NCI-H748 treated with DMSO at 0.1 percent for 48 hours (cell line): ENCODE results near the gene AGBL1.

Experiments
- DNase-seq: peaks from one replicate; lab custom pipeline; 2025; lab: John Stamatoyannopoulos, UW

AGBL1 gene

GRCh38 chr15:86711476-86711875 is 631.8 kb downstream of the AGBL1 start:
- DNase-seq, result no peak

DNA sequence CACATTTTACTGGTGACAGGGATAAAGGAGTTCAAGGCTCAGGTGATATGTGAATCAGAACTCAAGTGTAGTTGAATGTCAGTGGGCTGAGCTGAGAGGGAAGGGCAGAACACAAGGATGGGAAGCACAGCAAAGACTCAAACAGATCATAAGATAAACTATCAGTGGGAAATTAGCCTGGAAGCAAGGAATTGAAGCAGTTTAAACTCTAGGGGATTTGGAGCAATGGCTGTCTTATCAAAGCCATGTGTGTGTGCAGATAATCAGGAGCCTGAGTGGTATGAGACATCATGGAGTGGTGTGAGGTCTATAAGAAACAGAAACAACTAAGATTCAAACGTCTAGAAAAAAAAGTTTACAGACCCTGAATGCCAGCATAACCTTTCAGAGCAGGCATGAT is 634.6 kb downstream of the AGBL1 start:
- no peak for DNase-seq

- no peak for DNase-seq
These were observed 646.0 kb downstream of the AGBL1 start for GRCh38 chr15:86725628-86726027.

- peak; percentile 80 for DNase-seq
These were observed 655.8 kb downstream of the AGBL1 start for GRCh38 chr15:86735247-86736040.

GRCh38 chr15:86741917-86742316 is 662.2 kb downstream of the AGBL1 start:
- no peak for DNase-seq

DNA sequence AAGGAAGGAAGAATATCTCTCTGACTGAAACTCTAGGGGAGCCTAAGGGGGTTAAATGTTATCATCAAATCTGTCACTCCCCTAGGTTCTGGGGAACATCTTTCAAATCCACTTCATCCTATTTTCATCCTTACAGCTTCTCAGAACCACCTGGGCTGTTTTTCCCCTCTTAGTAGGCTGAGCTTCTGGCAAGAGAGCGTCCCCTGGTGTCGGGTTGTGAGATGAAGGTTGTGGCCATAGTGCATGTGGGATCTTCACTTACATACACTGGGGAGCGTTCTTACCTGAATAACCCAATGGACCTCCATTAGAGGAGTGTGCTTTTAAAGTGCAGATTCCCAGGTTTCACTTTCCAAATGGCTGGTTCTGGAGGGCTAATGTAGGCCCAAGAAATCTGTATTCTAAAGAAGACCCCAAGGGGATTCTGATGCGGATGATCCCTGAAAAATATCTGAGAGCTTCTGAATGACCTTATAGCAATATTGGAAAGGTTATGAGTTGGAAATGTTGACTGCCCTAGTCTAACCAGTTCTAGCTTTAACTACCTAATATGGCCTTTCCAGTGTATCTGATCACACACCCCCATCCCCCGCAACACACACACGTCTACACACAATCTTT is 663.7 kb downstream of the AGBL1 start:
- DNase-seq, result peak; percentile 43

- no peak for DNase-seq
These were observed 664.6 kb downstream of the AGBL1 start for GRCh38 chr15:86744198-86744780.

- DNase-seq, result no peak
These were observed 671.4 kb downstream of the AGBL1 start for GRCh38 chr15:86751116-86751515.

DNA sequence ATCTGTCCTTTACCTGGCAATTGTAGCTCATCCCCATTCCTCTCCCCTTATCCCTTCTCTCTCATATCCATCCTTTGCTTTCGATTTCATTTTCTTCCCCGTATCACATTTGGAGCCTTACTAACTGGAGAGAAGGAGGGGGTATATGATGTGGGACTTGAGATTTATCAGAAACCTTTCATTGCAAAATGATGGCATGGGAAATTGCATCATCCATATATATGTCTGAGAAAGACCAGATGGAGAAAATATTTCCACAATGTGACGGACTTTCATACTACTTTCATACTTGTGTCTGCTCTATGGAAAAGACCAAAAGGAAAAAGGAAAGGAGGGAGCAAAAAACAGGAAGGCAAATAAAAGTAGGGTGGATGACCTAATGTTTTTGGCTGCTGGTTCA is 675.2 kb downstream of the AGBL1 start:
- no peak for DNase-seq

DNA sequence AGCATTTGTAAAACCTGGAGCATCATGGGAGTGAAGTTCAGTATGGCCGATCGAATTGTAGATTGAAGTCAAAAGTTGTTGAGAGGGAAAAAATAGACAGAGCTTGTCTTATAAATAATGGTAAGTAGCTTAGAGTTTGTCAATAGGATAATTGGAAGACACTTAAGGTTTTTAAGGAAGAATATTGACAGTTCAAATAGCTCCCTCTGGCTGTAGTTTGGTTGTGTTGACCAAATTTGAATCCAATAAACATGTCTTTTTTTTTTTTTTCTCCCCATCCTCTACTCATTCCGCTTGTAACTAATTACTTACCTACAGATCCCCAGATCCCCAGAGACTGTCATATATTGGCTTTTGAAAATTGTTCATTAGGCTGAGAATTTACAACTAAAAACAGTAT is 677.0 kb downstream of the AGBL1 start:
- no peak for DNase-seq

DNA sequence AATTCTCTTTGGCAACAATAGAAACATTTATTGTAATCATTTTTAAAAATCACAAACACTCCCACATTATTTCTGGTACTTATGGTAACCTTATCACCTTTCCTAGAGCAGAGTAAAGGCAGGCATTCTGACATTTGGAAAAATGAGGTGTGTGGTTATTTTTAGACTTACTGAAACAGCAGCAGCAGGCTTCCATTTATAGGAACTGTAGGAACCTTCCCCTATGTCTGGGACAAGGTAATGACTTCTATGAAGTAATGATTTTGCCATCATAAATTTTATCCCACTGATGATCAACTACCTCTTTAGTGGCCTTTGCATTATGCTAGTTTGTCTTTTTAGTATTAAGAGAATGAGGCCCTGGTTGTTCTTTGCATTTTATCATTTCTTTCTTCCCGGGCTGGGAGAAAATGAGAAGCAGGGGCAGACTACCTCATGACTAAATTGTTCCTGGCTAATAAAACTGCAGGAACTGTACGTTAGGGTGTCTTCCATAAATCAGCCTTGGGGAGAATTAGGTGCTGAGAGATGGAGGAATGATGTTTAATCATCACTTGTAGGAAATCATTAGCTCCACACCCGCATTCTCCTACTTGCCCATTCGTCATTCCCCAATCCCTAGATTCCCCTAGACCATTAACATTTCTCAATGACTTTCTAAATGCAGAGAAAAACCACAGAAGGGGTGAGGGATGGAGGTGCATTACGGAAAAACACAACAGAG is 680.3 kb downstream of the AGBL1 start:
- DNase-seq, result no peak

DNA sequence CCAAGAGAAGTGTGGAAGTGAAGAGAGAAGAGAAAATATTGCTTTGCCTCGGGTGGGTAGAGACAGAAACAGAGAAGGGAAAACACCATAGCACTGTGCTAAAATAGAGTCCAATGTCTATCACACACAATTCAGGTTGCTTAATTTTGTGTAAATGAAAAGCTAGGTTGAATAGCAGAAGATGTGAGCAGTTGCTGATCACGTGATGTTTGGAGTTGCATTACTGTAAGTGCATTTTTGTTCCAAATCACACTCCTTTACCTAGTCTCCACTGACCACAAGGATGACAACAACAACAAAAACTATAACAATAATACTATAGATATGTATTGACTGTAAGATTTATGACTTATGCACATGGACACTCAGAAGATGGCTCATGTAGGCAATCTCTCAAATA is 683.2 kb downstream of the AGBL1 start:
- no peak for DNase-seq

DNA sequence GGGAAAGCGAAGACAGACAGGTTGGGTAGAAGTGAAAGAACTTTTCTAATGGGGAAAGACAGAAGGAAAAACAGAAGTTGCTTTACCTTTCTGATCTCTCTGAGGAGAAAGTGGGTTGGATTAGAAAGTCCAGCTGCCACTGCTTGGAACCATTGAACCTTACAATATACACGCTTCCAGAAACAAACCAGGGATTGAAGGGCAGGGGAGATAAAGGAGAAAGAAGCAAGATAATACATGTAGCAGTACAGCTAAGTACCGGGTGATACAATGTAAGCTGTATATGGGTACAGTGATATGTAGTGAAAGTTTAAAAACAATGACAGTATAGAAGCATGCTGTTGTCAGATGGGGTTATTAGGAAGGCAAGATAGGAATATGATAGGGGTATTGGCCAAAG is 684.4 kb downstream of the AGBL1 start:
- DNase-seq, result no peak

DNA sequence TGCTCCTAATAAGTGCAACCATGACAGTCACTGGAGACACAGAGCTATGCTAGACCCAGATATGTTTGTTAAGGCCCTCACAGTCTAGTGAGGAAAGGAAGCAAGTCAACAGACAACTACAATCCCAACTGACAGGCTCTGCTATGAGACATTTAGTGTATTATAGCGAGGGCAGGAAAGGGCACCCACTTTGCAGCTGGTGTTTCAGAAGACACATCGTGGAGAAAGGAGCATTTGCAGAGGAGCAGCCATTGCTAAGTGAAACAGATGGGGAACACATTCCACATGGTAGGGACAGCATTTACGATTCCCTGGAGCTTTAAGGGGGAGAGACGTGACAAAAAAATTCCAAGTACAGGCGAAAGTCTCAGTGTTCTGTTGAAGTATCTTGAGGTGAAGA is 685.6 kb downstream of the AGBL1 start:
- DNase-seq, result no peak

GRCh38 chr15:86772369-86773059 is 692.8 kb downstream of the AGBL1 start:
- no peak for DNase-seq

DNA sequence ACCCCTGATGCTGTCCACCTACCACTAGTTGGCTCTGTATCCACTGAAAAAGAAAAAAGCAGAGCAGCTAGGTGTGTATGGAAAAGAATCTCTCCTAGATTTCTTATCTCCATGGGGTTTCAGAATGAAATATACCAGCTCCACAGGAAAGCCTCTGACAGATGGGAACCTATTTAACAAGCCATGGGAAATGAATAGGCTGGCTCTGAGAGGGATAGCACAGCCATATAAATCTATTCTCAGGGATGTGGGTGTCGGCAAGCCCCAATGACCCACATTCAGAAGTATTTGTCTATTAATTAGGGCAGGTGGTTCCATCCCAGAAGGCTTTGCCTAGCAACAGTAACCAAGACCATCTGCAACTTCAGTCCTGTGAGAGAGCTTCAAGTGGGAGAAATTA is 694.1 kb downstream of the AGBL1 start:
- peak; percentile 93 for DNase-seq

- DNase-seq, result no peak
These were observed 696.5 kb downstream of the AGBL1 start for GRCh38 chr15:86776145-86776544.

DNA sequence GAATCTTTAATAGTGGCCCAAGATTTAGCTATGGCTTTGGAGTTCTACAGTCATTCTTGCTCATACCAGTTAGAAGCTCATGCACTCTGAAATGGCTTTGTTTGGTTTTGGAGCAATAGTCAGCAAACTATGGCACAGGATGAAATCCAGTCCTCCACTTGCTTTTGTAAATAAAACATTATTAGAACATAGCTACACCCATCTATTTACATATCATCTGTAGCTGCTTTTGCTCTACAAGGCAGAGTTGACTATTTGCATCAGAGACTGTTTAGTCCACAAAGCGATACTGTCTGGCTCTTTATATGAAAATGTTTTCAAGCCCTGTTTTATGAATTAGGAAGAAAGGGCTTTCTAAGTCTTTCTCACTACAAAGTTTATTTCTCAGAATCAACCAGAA is 716.9 kb downstream of the AGBL1 start:
- DNase-seq, result no peak

DNA sequence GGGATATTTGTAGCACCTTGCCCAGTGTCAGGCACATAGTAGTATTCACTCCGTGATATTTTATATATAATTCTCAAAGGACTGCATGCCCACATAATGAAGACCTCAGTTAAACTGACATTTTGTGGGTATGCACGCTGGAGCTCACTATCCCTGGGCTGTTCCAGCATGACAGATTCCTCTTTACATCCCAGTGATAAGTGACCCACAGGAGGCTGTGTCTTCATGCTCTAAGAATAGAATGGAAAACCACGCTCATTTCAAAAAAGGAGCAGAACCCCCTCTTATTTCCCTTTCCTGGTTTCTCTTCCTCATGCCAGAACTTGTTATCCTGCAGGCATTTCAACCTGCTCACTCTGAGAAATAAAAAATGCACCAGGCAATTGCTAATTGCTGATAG is 717.5 kb downstream of the AGBL1 start:
- DNase-seq, result no peak

GRCh38 chr15:86799226-86799625 is 719.6 kb downstream of the AGBL1 start:
- DNase-seq, result no peak

DNA sequence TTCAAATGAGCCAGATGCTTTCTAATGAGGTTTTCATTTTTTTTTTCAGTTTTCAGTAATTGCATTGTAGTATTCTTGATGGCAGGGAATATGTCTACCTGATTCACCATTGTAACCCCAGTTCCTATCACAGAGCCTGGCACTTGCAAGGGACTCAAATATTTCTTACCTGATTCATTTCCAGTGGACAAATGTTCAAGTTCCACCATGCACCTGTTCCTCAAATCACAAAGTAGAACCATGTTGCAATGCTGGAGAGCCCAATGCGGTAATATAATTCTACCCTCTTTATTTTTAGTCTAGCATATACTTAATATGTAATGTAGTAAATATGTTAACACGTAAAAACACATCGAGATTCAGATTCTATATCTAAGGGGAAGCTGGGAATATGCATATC is 722.6 kb downstream of the AGBL1 start:
- DNase-seq, result no peak

GRCh38 chr15:86804406-86804805 is 724.7 kb downstream of the AGBL1 start:
- DNase-seq, result no peak
